OCI-LY1 (cell line): ENCODE measurements around the gene OR52K2.

Experiments
- H2AFZ ChIP-seq: fragments of 200-600 bp; sonication (generic), shearing (Covaris generic); 2 replicates; pipeline ENCODE4 v1.6.0; 2014; ENCODE audit warnings: antibody characterized with exemption, mild to moderate bottlenecking, low read length
- H3F3A ChIP-seq: fragments of 200-600 bp; sonication (generic), shearing (Covaris generic); 2 replicates; pipeline ENCODE4 v1.6.0; 2014; ENCODE audit warnings: mild to moderate bottlenecking, antibody characterized with exemption, low read length, moderate library complexity; ENCODE audit not compliant: insufficient read depth
- H3K27ac ChIP-seq: fragments of 200-600 bp; sonication (generic); 2 replicates; pipeline ENCODE4 v1.5.1; 2014; ENCODE audit warnings: low read length, mixed run types, mild to moderate bottlenecking, low read depth; ENCODE audit not compliant: poor library complexity, severe bottlenecking
- H3K27me3 ChIP-seq: fragments of 200-600 bp; sonication (generic); 2 replicates; pipeline ENCODE4 v1.6.0; 2014; ENCODE audit warnings: antibody characterized with exemption, mild to moderate bottlenecking, low read length, moderate library complexity; ENCODE audit not compliant: insufficient read depth
- H3K36me3 ChIP-seq: fragments of 200-600 bp; sonication (generic); 2 replicates; pipeline ENCODE4 v1.6.1; 2014; ENCODE audit warnings: mild to moderate bottlenecking, antibody characterized with exemption, low read length, moderate library complexity, mixed read lengths; ENCODE audit not compliant: insufficient read depth
- H3K4me1 ChIP-seq: fragments of 200-600 bp; sonication (generic); 2 replicates; pipeline ENCODE4 v1.5.1; 2014; ENCODE audit warnings: mild to moderate bottlenecking, low read length, moderate library complexity; ENCODE audit not compliant: insufficient read depth, severe bottlenecking
- H3K4me2 ChIP-seq: fragments of 200-600 bp; sonication (generic), shearing (Covaris generic); 2 replicates; pipeline ENCODE4 v1.6.1; 2014; ENCODE audit warnings: low read length
- H3K4me3 ChIP-seq: fragments of 200-600 bp; sonication (generic); 2 replicates; pipeline ENCODE4 v1.5.1; 2014; ENCODE audit warnings: low read length, low read depth, mild to moderate bottlenecking, mixed read lengths; ENCODE audit not compliant: poor library complexity, severe bottlenecking
- H3K79me2 ChIP-seq: fragments of 200-600 bp; shearing (Covaris generic); 2 replicates; pipeline ENCODE4 v1.6.1; 2016; ENCODE audit warnings: mixed run types, low read length, mixed read lengths; ENCODE audit not compliant: insufficient read depth
- H3K9ac ChIP-seq: fragments of 200-600 bp; sonication (generic), shearing (Covaris generic); 2 replicates; pipeline ENCODE4 v1.6.1; 2014; ENCODE audit warnings: mild to moderate bottlenecking, low read length, mixed read lengths
- H3K9me2 ChIP-seq: fragments of 200-600 bp; sonication (generic), shearing (Covaris generic); 2 replicates; pipeline ENCODE4 v1.6.1; 2014; ENCODE audit warnings: low read depth, mild to moderate bottlenecking, low read length, mixed read lengths
- H3K9me3 ChIP-seq: fragments of 200-600 bp; shearing (Covaris generic); 2 replicates; pipeline ENCODE4 v1.6.1; 2014; ENCODE audit warnings: low read length, mixed read lengths
- H4K20me1 ChIP-seq: fragments of 200-600 bp; sonication (generic), shearing (Covaris generic); 2 replicates; pipeline ENCODE4 v1.6.0; 2016; ENCODE audit warnings: mild to moderate bottlenecking, low read length; ENCODE audit not compliant: insufficient read depth
- EZH2 ChIP-seq: fragments of 200-600 bp; sonication (generic), shearing (Covaris generic); IDR thresholded peaks from 2 replicates; pipeline ENCODE4 v1.8.0; 2017; ENCODE audit warnings: borderline replicate concordance, mixed run types, mild to moderate bottlenecking, antibody characterized with exemption, low read length, moderate library complexity, mixed read lengths
- TF ChIP-seq, protein P1 (sequence below): fragments of 200-600 bp; sonication (generic), shearing (Covaris generic); IDR thresholded peaks from 2 replicates; pipeline ENCODE4 v1.5.1; 2017; ENCODE audit warnings: mild to moderate bottlenecking, antibody characterized with exemption, low read length, moderate library complexity, mixed read lengths

The OR52K2 gene

DNA sequence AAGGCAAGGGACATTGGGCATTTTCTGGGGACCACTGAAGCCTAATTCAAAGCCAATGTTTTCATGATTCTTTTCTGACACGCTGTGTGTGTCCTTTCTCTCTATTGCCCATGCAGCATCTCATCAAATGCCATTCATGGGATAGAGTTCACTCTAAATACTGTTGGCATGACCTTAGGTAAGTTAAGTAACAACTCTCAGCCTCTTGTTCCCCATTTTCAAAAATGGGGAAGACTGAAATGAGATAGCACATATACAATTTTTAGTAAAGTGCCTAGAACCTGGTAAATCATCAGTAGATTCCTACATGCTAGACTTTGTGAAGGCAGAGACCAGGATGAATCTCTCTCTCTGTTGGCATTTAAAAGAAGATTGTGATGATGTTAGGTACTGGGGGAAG is 12.7 kb upstream of the OR52K2 start:
- no peaks in the 10 kb centered on the region for H3K9me3 ChIP-seq
- no peaks in the 10 kb centered on the region for H3K36me3 ChIP-seq
- no peaks in the 10 kb centered on the region for H4K20me1 ChIP-seq
- no peak overlapping the region for H3K27ac ChIP-seq
- H3K27me3 ChIP-seq, result no peaks in the 10 kb centered on the region
- H3K4me2 ChIP-seq, result no peak overlapping the region
- H3K9me2 ChIP-seq, result no peaks in the 10 kb centered on the region
- H3K4me3 ChIP-seq, result no peak overlapping the region
- H3F3A ChIP-seq, result no peaks in the 10 kb centered on the region
- H2AFZ ChIP-seq, result no peak overlapping the region
- no peak overlapping the region for H3K9ac ChIP-seq
- TF ChIP-seq, protein P1, sequence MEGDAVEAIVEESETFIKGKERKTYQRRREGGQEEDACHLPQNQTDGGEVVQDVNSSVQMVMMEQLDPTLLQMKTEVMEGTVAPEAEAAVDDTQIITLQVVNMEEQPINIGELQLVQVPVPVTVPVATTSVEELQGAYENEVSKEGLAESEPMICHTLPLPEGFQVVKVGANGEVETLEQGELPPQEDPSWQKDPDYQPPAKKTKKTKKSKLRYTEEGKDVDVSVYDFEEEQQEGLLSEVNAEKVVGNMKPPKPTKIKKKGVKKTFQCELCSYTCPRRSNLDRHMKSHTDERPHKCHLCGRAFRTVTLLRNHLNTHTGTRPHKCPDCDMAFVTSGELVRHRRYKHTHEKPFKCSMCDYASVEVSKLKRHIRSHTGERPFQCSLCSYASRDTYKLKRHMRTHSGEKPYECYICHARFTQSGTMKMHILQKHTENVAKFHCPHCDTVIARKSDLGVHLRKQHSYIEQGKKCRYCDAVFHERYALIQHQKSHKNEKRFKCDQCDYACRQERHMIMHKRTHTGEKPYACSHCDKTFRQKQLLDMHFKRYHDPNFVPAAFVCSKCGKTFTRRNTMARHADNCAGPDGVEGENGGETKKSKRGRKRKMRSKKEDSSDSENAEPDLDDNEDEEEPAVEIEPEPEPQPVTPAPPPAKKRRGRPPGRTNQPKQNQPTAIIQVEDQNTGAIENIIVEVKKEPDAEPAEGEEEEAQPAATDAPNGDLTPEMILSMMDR, result no peak
- TF ChIP-seq EZH2, result no peak
- H3K4me1 ChIP-seq, result no peaks in the 10 kb centered on the region
- H3K79me2 ChIP-seq, result no peaks in the 10 kb centered on the region

GRCh38 chr11:4441515-4441914 is 7.6 kb upstream of the OR52K2 start:
- no peaks in the 10 kb centered on the region for H3K79me2 ChIP-seq
- TF ChIP-seq, protein P1, result no peak
- no peak for TF ChIP-seq EZH2
- no peaks in the 10 kb centered on the region for H4K20me1 ChIP-seq
- H2AFZ ChIP-seq, result no peak overlapping the region
- H3K4me2 ChIP-seq, result no peak overlapping the region
- no peaks in the 10 kb centered on the region for H3K36me3 ChIP-seq
- no peaks in the 10 kb centered on the region for H3K9me2 ChIP-seq
- H3K4me3 ChIP-seq, result no peak overlapping the region
- no peaks in the 10 kb centered on the region for H3K4me1 ChIP-seq
- no peak overlapping the region for H3K27ac ChIP-seq
- no peak overlapping the region for H3K9ac ChIP-seq
- H3K9me3 ChIP-seq, result no peaks in the 10 kb centered on the region
- H3K27me3 ChIP-seq, result no peaks in the 10 kb centered on the region
- no peaks in the 10 kb centered on the region for H3F3A ChIP-seq

DNA sequence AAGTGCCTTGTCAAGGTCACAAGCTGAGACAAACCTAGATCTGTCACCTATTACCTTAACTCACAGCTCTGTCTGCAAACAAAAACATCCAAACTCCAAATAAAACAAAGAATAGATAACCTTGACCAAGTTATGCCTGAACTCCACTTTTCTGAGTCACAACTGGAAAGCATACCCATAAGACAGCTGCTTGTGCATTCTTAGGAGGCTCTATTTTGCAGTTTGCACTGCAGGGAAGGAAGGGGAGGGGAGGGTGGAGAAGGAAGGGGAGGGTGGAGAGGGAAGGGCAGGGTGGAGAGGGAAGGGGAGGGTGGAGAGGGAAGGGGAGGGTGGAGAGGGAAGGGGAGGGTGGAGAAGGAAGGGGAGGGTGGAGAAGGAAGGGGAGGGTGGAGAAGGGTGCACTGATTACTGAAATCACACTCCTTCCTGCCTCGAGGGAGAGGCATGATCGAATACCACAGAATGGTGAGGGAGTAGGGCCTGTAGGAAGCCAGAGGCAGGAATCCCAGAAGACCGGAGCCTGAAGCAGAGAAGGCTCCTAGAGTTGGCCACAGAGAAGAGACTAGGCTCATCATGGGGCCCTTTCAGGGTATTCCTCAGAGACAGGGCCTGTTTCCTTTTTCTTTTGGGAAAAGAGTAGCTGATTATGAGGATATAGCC is 5.7 kb upstream of the OR52K2 start:
- no peak overlapping the region for H3K4me2 ChIP-seq
- H3K4me1 ChIP-seq, result no peaks in the 10 kb centered on the region
- no peaks in the 10 kb centered on the region for H3K36me3 ChIP-seq
- H3F3A ChIP-seq, result no peaks in the 10 kb centered on the region
- H3K79me2 ChIP-seq, result no peaks in the 10 kb centered on the region
- H3K9me3 ChIP-seq, result no peaks in the 10 kb centered on the region
- H4K20me1 ChIP-seq, result no peaks in the 10 kb centered on the region
- no peaks in the 10 kb centered on the region for H3K9me2 ChIP-seq
- H3K27me3 ChIP-seq, result no peaks in the 10 kb centered on the region
- H3K4me3 ChIP-seq, result no peak overlapping the region
- no peak overlapping the region for H3K27ac ChIP-seq
- TF ChIP-seq, protein P1, result no peak
- no peak for TF ChIP-seq EZH2
- no peak overlapping the region for H2AFZ ChIP-seq
- H3K9ac ChIP-seq, result no peak overlapping the region
